SK-N-SH treated with all-trans-retinoic acid at 6 μM for 48 hours (cell line): ENCODE data around the gene NOX1.

ENCODE experiments used
- ARNTL ChIP-seq: fragments of 450-650 bp; formaldehyde crosslinking; IDR thresholded peaks from 2 replicates; pipeline ENCODE4 v1.5.0; 2020; ENCODE audit warnings: low read depth, mild to moderate bottlenecking, moderate library complexity, borderline replicate concordance
- ISL1 ChIP-seq: fragments of 250-450 bp; sonication (Bioruptor Pico); IDR thresholded peaks from 2 replicates; pipeline ENCODE4 v2.1.2; 2022; ENCODE audit warnings: mild to moderate bottlenecking, moderate library complexity
- RARB ChIP-seq: fragments of 250-450 bp; sonication (Bioruptor Pico); IDR thresholded peaks from 2 replicates; pipeline ENCODE4 v1.8.0; 2021; ENCODE audit warnings: mild to moderate bottlenecking, moderate library complexity
- ZC3H10 ChIP-seq: fragments of 250-450 bp; sonication (Bioruptor Pico); IDR thresholded peaks from 2 replicates; pipeline ENCODE4 v1.5.1; 2021; ENCODE audit warnings: mild to moderate bottlenecking, moderate library complexity
- ZFP30 ChIP-seq: fragments of 450-650 bp; formaldehyde crosslinking; IDR thresholded peaks from 2 replicates; pipeline ENCODE4 v1.5.0; 2022; ENCODE audit warnings: mild to moderate bottlenecking, moderate library complexity
- TF ChIP-seq, protein P1 (sequence below): fragments of 250-450 bp; sonication (Bioruptor Pico); IDR thresholded peaks from 2 replicates; pipeline ENCODE4 v1.5.0; 2020; ENCODE audit warnings: mild to moderate bottlenecking, moderate library complexity
- TF ChIP-seq, protein P2 (sequence below): fragments of 250-450 bp; sonication (Bioruptor Pico); IDR thresholded peaks from 2 replicates; pipeline ENCODE4 v1.8.0; 2020; ENCODE audit warnings: mild to moderate bottlenecking, moderate library complexity, borderline replicate concordance
- TF ChIP-seq, protein P3 (sequence below): fragments of 250-450 bp; sonication (Bioruptor Pico); IDR thresholded peaks from 2 replicates; pipeline ENCODE4 v1.8.0; 2021; ENCODE audit warnings: low read depth, mild to moderate bottlenecking, moderate library complexity, borderline replicate concordance

DNA sequence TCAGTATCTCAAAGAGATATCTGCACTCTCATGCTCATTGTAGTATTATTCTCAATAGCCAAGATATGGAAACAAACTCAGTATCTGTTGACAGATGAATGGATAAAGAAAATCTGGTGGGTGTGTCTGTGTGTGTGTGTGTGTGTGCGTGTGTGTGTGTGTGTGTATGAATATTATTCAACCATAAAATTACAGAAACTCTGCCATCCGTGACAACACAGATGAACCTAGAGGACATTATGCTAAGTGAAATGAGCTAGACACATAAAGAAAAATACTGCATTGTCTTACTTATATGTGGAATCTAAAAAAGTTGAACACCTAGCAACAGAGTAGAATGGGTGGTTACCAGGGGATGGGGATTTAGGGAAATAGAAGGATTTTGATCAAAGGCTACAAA, 41.4 kb upstream of the NOX1 start:
- TF ChIP-seq RARB (no peak), ZC3H10 (CRISPR knock-in tag) (no peak), ISL1 (CRISPR knock-in tag) (no peak), ZFP30 (no peak), ARNTL (CRISPR knock-in tag) (no peak)
- TF ChIP-seq, protein P1, sequence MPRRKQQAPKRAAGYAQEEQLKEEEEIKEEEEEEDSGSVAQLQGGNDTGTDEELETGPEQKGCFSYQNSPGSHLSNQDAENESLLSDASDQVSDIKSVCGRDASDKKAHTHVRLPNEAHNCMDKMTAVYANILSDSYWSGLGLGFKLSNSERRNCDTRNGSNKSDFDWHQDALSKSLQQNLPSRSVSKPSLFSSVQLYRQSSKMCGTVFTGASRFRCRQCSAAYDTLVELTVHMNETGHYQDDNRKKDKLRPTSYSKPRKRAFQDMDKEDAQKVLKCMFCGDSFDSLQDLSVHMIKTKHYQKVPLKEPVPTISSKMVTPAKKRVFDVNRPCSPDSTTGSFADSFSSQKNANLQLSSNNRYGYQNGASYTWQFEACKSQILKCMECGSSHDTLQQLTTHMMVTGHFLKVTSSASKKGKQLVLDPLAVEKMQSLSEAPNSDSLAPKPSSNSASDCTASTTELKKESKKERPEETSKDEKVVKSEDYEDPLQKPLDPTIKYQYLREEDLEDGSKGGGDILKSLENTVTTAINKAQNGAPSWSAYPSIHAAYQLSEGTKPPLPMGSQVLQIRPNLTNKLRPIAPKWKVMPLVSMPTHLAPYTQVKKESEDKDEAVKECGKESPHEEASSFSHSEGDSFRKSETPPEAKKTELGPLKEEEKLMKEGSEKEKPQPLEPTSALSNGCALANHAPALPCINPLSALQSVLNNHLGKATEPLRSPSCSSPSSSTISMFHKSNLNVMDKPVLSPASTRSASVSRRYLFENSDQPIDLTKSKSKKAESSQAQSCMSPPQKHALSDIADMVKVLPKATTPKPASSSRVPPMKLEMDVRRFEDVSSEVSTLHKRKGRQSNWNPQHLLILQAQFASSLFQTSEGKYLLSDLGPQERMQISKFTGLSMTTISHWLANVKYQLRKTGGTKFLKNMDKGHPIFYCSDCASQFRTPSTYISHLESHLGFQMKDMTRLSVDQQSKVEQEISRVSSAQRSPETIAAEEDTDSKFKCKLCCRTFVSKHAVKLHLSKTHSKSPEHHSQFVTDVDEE (CRISPR knock-in tag), result no peak
- TF ChIP-seq, protein P2, sequence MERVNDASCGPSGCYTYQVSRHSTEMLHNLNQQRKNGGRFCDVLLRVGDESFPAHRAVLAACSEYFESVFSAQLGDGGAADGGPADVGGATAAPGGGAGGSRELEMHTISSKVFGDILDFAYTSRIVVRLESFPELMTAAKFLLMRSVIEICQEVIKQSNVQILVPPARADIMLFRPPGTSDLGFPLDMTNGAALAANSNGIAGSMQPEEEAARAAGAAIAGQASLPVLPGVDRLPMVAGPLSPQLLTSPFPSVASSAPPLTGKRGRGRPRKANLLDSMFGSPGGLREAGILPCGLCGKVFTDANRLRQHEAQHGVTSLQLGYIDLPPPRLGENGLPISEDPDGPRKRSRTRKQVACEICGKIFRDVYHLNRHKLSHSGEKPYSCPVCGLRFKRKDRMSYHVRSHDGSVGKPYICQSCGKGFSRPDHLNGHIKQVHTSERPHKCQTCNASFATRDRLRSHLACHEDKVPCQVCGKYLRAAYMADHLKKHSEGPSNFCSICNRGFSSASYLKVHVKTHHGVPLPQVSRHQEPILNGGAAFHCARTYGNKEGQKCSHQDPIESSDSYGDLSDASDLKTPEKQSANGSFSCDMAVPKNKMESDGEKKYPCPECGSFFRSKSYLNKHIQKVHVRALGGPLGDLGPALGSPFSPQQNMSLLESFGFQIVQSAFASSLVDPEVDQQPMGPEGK (CRISPR knock-in tag), result no peak
- TF ChIP-seq, protein P3, sequence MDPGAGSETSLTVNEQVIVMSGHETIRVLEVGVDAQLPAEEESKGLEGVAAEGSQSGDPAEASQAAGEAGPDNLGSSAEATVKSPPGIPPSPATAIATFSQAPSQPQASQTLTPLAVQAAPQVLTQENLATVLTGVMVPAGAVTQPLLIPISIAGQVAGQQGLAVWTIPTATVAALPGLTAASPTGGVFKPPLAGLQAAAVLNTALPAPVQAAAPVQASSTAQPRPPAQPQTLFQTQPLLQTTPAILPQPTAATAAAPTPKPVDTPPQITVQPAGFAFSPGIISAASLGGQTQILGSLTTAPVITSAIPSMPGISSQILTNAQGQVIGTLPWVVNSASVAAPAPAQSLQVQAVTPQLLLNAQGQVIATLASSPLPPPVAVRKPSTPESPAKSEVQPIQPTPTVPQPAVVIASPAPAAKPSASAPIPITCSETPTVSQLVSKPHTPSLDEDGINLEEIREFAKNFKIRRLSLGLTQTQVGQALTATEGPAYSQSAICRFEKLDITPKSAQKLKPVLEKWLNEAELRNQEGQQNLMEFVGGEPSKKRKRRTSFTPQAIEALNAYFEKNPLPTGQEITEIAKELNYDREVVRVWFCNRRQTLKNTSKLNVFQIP (CRISPR knock-in tag), result no peak
